Measurements from ENCODE around the gene IQSEC3. TPM values are rescaled to one million over a fixed set of nuclear protein-coding genes. Genes with fewer than 3 reads are reported as not detected.

IQSEC3 gene
- total and polyA plus RNA-seq, 4 donors = 0.29 to 7.5 (median 1.5) TPM

- no peak for DNase-seq
- H3K4me3 ChIP-seq = no peak overlapping the region
- H3K9ac ChIP-seq (ENCODE audit: insufficient read depth in 1 of 2, low read length in 2 of 2) = no peak overlapping the region
- H3K27ac ChIP-seq (ENCODE audit: low read depth in 1 of 2, low read length in 1 of 2) = peak overlapping the region in 1 of 2 donors; percentile 43
- H3K36me3 ChIP-seq (ENCODE audit: control insufficient read depth in 4 of 4, insufficient read depth in 4 of 4, low read length in 4 of 4) = no peaks in the 10 kb centered on the region
- no peak for TF ChIP-seq CTCF (IDR thresholded peaks at IDR 0.05; ENCODE audit: control extremely low read depth, extremely low read depth)
- no peaks in the 10 kb centered on the region for H3K9me3 ChIP-seq (ENCODE audit: control insufficient read depth in 4 of 4, insufficient read depth in 3 of 4, low read length in 3 of 4)
- WGBS, 2 donors = 90% methylated on average over 20 of the region's 20 CpGs
- peaks cover 0 to 16% (median 9%) of the 10 kb centered on the region in 5 donors for H3K4me1 ChIP-seq (ENCODE audit: control insufficient read depth in 5 of 5, insufficient read depth in 5 of 5, low read length in 5 of 5)
- no peak for ATAC-seq (ENCODE audit: insufficient read depth, low FRiP score)
- H3K27me3 ChIP-seq (ENCODE audit: control insufficient read depth in 3 of 3, insufficient read depth in 3 of 3, low read length in 2 of 3) = no peaks in the 10 kb centered on the region
Observed at GRCh38 chr12:177980-178828, 111.6 kb downstream of the IQSEC3 start.

GRCh38 chr12:178829-179109 is 112.2 kb downstream of the IQSEC3 start:
- Histone ChIP-seq H3K4me1 (ENCODE audit: control insufficient read depth in 5 of 5, insufficient read depth in 5 of 5, low read length in 5 of 5) (peaks cover 0 to 16% (median 9%) of the 10 kb centered on the region in 5 donors), H3K9ac (ENCODE audit: insufficient read depth in 1 of 2, low read length in 2 of 2) (no peak overlapping the region), H3K27ac (ENCODE audit: low read depth in 1 of 2, low read length in 1 of 2) (peak overlapping the region in 1 of 2 donors; percentile 43), H3K27me3 (ENCODE audit: control insufficient read depth in 3 of 3, insufficient read depth in 3 of 3, low read length in 2 of 3) (no peaks in the 10 kb centered on the region), H3K36me3 (ENCODE audit: control insufficient read depth in 4 of 4, insufficient read depth in 4 of 4, low read length in 4 of 4) (no peaks in the 10 kb centered on the region), H3K4me3 (no peak overlapping the region), H3K9me3 (ENCODE audit: control insufficient read depth in 4 of 4, insufficient read depth in 3 of 4, low read length in 3 of 4) (no peaks in the 10 kb centered on the region)
- TF ChIP-seq CTCF (IDR thresholded peaks at IDR 0.05; ENCODE audit: control extremely low read depth, extremely low read depth) = no peak
- DNase-seq (no peak), ATAC-seq (ENCODE audit: insufficient read depth, low FRiP score) (no peak)
- WGBS, 2 donors = 64 to 82% methylated on average over 3 of the region's 3 CpGs

GRCh38 chr12:179131-179884 is 112.7 kb downstream of the IQSEC3 start:
- no peaks in the 10 kb centered on the region for H3K9me3 ChIP-seq (ENCODE audit: control insufficient read depth in 4 of 4, insufficient read depth in 3 of 4, low read length in 3 of 4)
- WGBS, 2 donors = 62 to 80% methylated on average over 11 of the region's 11 CpGs
- no peak for ATAC-seq (ENCODE audit: insufficient read depth, low FRiP score)
- H3K4me3 ChIP-seq = no peak overlapping the region
- no peak for DNase-seq
- no peaks in the 10 kb centered on the region for H3K36me3 ChIP-seq (ENCODE audit: control insufficient read depth in 4 of 4, insufficient read depth in 4 of 4, low read length in 4 of 4)
- H3K4me1 ChIP-seq (ENCODE audit: control insufficient read depth in 5 of 5, insufficient read depth in 5 of 5, low read length in 5 of 5) = peaks cover 0 to 16% (median 9%) of the 10 kb centered on the region in 5 donors
- TF ChIP-seq CTCF (IDR thresholded peaks at IDR 0.05; ENCODE audit: control extremely low read depth, extremely low read depth) = no peak
- no peak overlapping the region for H3K9ac ChIP-seq (ENCODE audit: insufficient read depth in 1 of 2, low read length in 2 of 2)
- H3K27me3 ChIP-seq (ENCODE audit: control insufficient read depth in 3 of 3, insufficient read depth in 3 of 3, low read length in 2 of 3) = no peaks in the 10 kb centered on the region
- peak overlapping the region in 1 of 2 donors; percentile 52 for H3K27ac ChIP-seq (ENCODE audit: low read depth in 1 of 2, low read length in 1 of 2)
